NCI-H345 treated with DMSO at 0.1 percent for 48 hours (cell line): ENCODE measurements around the gene GLRX5.
"Not testable (repeated sequence)": the region's sequence is repeated elsewhere in the genome, so short reads cannot be mapped to it uniquely, and the experiment has no call there.

ENCODE experiments used
- DNase-seq: peaks from one replicate; lab custom pipeline; 2025; ENCODE audit not compliant: unreplicated experiment; lab: John Stamatoyannopoulos, UW

GLRX5 gene

GRCh38 chr14:95498622-95499353 is 36.1 kb upstream of the GLRX5 start:
- DNase-seq: no peak

GRCh38 chr14:95499354-95499750 is 35.5 kb upstream of the GLRX5 start:
- no peak for DNase-seq

GRCh38 chr14:95500201-95500681 is 34.6 kb upstream of the GLRX5 start:
- DNase-seq: no peak

GRCh38 chr14:95500772-95501401 is 34.0 kb upstream of the GLRX5 start:
- DNase-seq: no peak

GRCh38 chr14:95502381-95502950 is 32.4 kb upstream of the GLRX5 start:
- DNase-seq: no peak

- no peak for DNase-seq
Measured at GRCh38 chr14:95503365-95504134, 31.3 kb upstream of the GLRX5 start.

- DNase-seq: no peak
Measured at GRCh38 chr14:95504135-95505029, 30.5 kb upstream of the GLRX5 start.

GRCh38 chr14:95505030-95505589 is 29.7 kb upstream of the GLRX5 start:
- no peak for DNase-seq

- DNase-seq: no peak
Measured at GRCh38 chr14:95507174-95507573, 27.7 kb upstream of the GLRX5 start.

GRCh38 chr14:95507701-95508103 is 27.1 kb upstream of the GLRX5 start:
- DNase-seq: no peak

- no peak for DNase-seq
Measured at GRCh38 chr14:95508377-95508776, 26.5 kb upstream of the GLRX5 start.

- no peak for DNase-seq
Measured at GRCh38 chr14:95509495-95509894, 25.4 kb upstream of the GLRX5 start.

GRCh38 chr14:95510344-95510743 is 24.5 kb upstream of the GLRX5 start:
- not testable (repeated sequence) for DNase-seq

- DNase-seq: no peak
Measured at GRCh38 chr14:95510804-95511203, 24.0 kb upstream of the GLRX5 start.

GRCh38 chr14:95511687-95512086 is 23.2 kb upstream of the GLRX5 start:
- no peak for DNase-seq

- DNase-seq: no peak
Measured at GRCh38 chr14:95513291-95513690, 21.6 kb upstream of the GLRX5 start.

GRCh38 chr14:95514131-95515079 is 20.4 kb upstream of the GLRX5 start:
- peak; percentile 92 for DNase-seq

GRCh38 chr14:95515080-95515489 is 19.8 kb upstream of the GLRX5 start:
- peak; percentile 91 for DNase-seq
